Measurements from ENCODE around the gene ARHGEF17.

- TF ChIP-seq CREM (IDR thresholded peaks at IDR 0.05) (no peak), CREM (CRISPR knock-in tag; IDR thresholded peaks at IDR 0.05) (no peak), PREB (CRISPR knock-in tag; IDR thresholded peaks at IDR 0.05) (no peak), ZNF230 (CRISPR knock-in tag; IDR thresholded peaks at IDR 0.05) (no peak), ZNF687 (CRISPR knock-in tag; IDR thresholded peaks at IDR 0.05) (no peak), SNRNP70 (IDR thresholded peaks at IDR 0.05; ENCODE audit: low read depth, low read length) (no peak), CEBPZ (IDR thresholded peaks at IDR 0.05; ENCODE audit: low read length) (no peak), ELF1 (CRISPR knock-in tag; IDR thresholded peaks at IDR 0.05) (no peak), ZBTB26 (CRISPR knock-in tag; IDR thresholded peaks at IDR 0.05; ENCODE audit: borderline replicate concordance) (no peak), ZNF75D (CRISPR knock-in tag; IDR thresholded peaks at IDR 0.05; ENCODE audit: borderline replicate concordance) (no peak), ZNF747 (CRISPR knock-in tag; IDR thresholded peaks at IDR 0.05; ENCODE audit: borderline replicate concordance) (no peak), NCOA5 (CRISPR knock-in tag; IDR thresholded peaks at IDR 0.05) (no peak), TCF12 (IDR thresholded peaks at IDR 0.05) (no peak), TCF12 (CRISPR knock-in tag; IDR thresholded peaks at IDR 0.05) (no peak), ZNF614 (CRISPR knock-in tag; IDR thresholded peaks at IDR 0.05; ENCODE audit: borderline replicate concordance) (no peak)
These were observed 16.0 kb downstream of the ARHGEF17 start for GRCh38 chr11:73324116-73324515.

Data from HepG2 (cell line).